ENCODE results near the gene QSER1. TPM values are rescaled to one million over a fixed set of nuclear protein-coding genes. Genes with fewer than 3 reads are reported as not detected.

QSER1 gene
- total and polyA plus RNA-seq, 3 donors from 2014 or later, result 18.1 to 42.7 (median 35.4) TPM

- intact Hi-C loops (cut with DNase I; ENCODE audit: low total_unique reads), result no loop called here
- Histone ChIP-seq H3K27me3 (no peaks in the 10 kb centered on the region), H3K36me3 (ENCODE audit: low read depth, missing control alignments) (no peaks in the 10 kb centered on the region), H3K4me1 (no peaks in the 10 kb centered on the region), H3K4me3 (no peak overlapping the region), H3K9me3 (no peaks in the 10 kb centered on the region), H3K27ac (no peak overlapping the region)
- TF ChIP-seq, protein P1, sequence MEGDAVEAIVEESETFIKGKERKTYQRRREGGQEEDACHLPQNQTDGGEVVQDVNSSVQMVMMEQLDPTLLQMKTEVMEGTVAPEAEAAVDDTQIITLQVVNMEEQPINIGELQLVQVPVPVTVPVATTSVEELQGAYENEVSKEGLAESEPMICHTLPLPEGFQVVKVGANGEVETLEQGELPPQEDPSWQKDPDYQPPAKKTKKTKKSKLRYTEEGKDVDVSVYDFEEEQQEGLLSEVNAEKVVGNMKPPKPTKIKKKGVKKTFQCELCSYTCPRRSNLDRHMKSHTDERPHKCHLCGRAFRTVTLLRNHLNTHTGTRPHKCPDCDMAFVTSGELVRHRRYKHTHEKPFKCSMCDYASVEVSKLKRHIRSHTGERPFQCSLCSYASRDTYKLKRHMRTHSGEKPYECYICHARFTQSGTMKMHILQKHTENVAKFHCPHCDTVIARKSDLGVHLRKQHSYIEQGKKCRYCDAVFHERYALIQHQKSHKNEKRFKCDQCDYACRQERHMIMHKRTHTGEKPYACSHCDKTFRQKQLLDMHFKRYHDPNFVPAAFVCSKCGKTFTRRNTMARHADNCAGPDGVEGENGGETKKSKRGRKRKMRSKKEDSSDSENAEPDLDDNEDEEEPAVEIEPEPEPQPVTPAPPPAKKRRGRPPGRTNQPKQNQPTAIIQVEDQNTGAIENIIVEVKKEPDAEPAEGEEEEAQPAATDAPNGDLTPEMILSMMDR (IDR thresholded peaks at IDR 0.05), result no peak
- no peak for TF ChIP-seq POLR2A (IDR thresholded peaks at IDR 0.05)
- no peak for DNase-seq
- 74 to 75% methylated on average over 4 of the region's 4 CpGs for WGBS, 2 donors
These were observed 26.7 kb downstream of the QSER1 start for GRCh38 chr11:32919338-32919737.

DNA sequence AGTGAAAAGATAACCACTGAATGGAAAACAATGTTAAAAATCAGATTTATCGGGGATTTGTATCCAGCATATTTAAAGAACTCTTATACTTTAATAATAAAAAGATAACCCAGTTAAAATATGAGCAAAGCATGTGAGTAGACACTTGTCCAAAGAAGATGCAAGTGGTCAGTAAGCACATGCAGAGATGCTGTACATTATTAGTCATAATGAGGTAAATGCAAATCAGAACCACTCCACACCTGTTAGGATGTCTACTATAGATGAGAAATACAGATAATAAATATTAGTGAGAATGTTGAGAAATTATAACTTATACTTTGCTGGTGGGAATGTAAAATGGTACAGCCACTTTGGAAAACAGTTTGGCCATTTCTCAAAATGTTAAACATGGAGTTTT lies 28.0 kb downstream of the QSER1 start:
- no peak overlapping the region for H3K27ac ChIP-seq
- no peak for TF ChIP-seq POLR2A (IDR thresholded peaks at IDR 0.05)
- TF ChIP-seq, protein P1 (IDR thresholded peaks at IDR 0.05), result no peak
- H3K36me3 ChIP-seq (ENCODE audit: low read depth, missing control alignments), result no peaks in the 10 kb centered on the region
- intact Hi-C loops (cut with DNase I; ENCODE audit: low total_unique reads), result no loop called here
- no peaks in the 10 kb centered on the region for H3K27me3 ChIP-seq
- H3K4me3 ChIP-seq, result no peak overlapping the region
- no peaks in the 10 kb centered on the region for H3K4me1 ChIP-seq
- no peak for DNase-seq
- 86 to 91% methylated on average over 1 of the region's 1 CpG for WGBS, 2 donors
- H3K9me3 ChIP-seq, result no peaks in the 10 kb centered on the region

- DNase-seq, result no peak
- H3K36me3 ChIP-seq (ENCODE audit: low read depth, missing control alignments), result no peaks in the 10 kb centered on the region
- H3K27me3 ChIP-seq, result no peaks in the 10 kb centered on the region
- no peaks in the 10 kb centered on the region for H3K9me3 ChIP-seq
- no peak for TF ChIP-seq POLR2A (IDR thresholded peaks at IDR 0.05)
- TF ChIP-seq, protein P1 (IDR thresholded peaks at IDR 0.05), result no peak
- intact Hi-C loops (cut with DNase I; ENCODE audit: low total_unique reads), result no loop called here
- no peak overlapping the region for H3K4me3 ChIP-seq
- 65 to 93% methylated on average over 1 of the region's 1 CpG for WGBS, 2 donors
- H3K27ac ChIP-seq, result no peak overlapping the region
- no peaks in the 10 kb centered on the region for H3K4me1 ChIP-seq
These were observed 28.6 kb downstream of the QSER1 start for GRCh38 chr11:32921204-32921603.

DNA sequence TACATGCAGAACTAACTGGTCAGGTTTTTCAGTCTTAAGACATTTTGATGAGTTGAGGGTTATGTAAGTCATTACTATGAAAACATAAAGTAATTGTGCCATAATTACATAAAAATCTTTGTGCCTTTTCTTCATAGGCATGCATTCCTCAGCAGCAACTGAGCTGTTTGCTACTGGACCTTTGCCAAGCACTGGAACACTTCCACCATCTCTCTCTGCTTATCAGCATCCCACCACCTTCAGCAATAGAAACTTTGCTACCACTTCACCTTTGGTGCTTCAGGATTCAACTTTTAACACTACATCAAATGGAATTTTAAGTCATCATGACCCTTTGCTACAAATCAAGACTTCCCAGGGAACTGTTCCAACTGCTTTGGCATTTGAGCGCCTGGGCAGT lies 39.0 kb downstream of the QSER1 start:
- no peaks in the 10 kb centered on the region for H3K36me3 ChIP-seq (ENCODE audit: low read depth, missing control alignments)
- H3K4me3 ChIP-seq, result no peak overlapping the region
- WGBS, 2 donors, result 90 to 96% methylated on average over 1 of the region's 1 CpG
- TF ChIP-seq, protein P1 (IDR thresholded peaks at IDR 0.05), result no peak
- TF ChIP-seq POLR2A (IDR thresholded peaks at IDR 0.05), result no peak
- no peaks in the 10 kb centered on the region for H3K27me3 ChIP-seq
- intact Hi-C loops (cut with DNase I; ENCODE audit: low total_unique reads), result no loop called here
- H3K4me1 ChIP-seq, result no peaks in the 10 kb centered on the region
- H3K9me3 ChIP-seq, result no peaks in the 10 kb centered on the region
- DNase-seq, result no peak
- no peak overlapping the region for H3K27ac ChIP-seq

DNA sequence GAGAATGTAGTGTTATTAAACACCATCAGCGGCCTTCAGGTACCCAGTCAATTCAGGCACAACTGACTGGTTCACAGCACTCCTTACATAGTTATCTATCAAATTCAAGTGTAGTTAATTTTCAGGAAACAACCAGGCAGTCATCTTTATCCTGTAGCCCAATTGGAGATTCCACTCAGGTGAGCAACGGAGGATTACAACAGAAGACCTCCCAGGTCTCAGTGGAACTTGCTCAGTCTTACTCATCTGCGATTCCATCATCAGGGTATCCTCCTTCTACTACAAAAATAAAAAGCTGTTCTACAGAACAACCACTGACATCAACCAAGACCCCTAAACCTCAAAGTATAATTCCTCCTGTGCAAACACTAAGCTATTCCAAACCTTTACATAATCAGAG lies 39.6 kb downstream of the QSER1 start:
- TF ChIP-seq, protein P1 (IDR thresholded peaks at IDR 0.05), result no peak
- no peak for TF ChIP-seq POLR2A (IDR thresholded peaks at IDR 0.05)
- Histone ChIP-seq H3K4me1 (no peaks in the 10 kb centered on the region), H3K4me3 (no peak overlapping the region), H3K9me3 (no peaks in the 10 kb centered on the region), H3K36me3 (ENCODE audit: low read depth, missing control alignments) (no peaks in the 10 kb centered on the region), H3K27ac (no peak overlapping the region), H3K27me3 (no peaks in the 10 kb centered on the region)
- 94 to 97% methylated on average over 3 of the region's 3 CpGs for WGBS, 2 donors
- intact Hi-C loops (cut with DNase I; ENCODE audit: low total_unique reads), result no loop called here
- no peak for DNase-seq

All from testis (tissue), 3 donors.